Activated CD8-positive, alpha-beta memory T cell treated with anti-CD3 and anti-CD28 coated beads for 36 hours (primary cell): Measurements from ENCODE around the gene MTF2. TPM values are rescaled to one million over a fixed set of nuclear protein-coding genes. Genes with fewer than 3 reads are reported as not detected.
"Not testable (repeated sequence)": the region's sequence is repeated elsewhere in the genome, so short reads cannot be mapped to it uniquely, and the experiment has no call there.

Experiments
- CTCF ChIA-PET: fragments of 350-600 bp; sonication (Branson Sonifier 250); formaldehyde crosslinking; loops from one replicate; lab custom pipeline; 2021; ENCODE audit warnings: antibody characterized with exemption; lab: Charles Lee
- POLR2A ChIA-PET: fragments of 350-600 bp; sonication (Branson Sonifier 250); formaldehyde crosslinking; loops from one replicate; lab custom pipeline; 2021; ENCODE audit warnings: antibody characterized with exemption; lab: Charles Lee
- total RNA-seq, 2 experiments: library from RNA; stranded (reverse); gene quantifications; one replicate each; pipeline ENCODE4 v1.2.3, GENCODE V29; 2021

MTF2 gene
- total RNA-seq, 2 experiments from 2014 or later: 49.9 to 51.7 TPM

DNA sequence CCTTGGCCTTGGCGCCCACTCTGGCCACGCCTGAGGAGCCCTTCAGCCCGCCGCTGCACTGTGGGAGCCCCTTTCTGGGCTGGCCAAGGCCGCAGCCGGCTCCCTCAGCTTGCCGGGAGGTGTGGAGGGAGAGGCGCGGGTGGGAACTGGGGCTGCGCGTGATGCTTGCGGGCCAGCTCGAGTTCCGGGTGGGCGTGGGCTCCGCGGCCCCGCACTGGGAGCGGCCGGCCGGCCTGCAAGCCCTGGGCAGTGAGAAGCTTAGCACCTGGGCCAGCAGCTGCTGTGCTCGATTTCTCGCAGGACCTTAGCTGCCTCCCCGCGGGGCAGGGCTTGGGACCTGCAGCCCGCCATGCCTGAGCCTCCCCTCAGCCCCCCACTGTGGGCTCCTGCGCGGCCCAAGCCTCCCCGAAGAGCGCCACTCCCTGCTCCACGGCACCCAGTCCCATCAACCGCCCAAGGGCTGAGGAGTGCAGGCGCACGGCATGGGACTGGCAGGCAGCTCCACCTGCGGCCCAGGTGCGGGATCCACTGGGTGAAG is 91.1 kb downstream of the MTF2 start:
- CTCF ChIA-PET: not testable (repeated sequence)

DNA sequence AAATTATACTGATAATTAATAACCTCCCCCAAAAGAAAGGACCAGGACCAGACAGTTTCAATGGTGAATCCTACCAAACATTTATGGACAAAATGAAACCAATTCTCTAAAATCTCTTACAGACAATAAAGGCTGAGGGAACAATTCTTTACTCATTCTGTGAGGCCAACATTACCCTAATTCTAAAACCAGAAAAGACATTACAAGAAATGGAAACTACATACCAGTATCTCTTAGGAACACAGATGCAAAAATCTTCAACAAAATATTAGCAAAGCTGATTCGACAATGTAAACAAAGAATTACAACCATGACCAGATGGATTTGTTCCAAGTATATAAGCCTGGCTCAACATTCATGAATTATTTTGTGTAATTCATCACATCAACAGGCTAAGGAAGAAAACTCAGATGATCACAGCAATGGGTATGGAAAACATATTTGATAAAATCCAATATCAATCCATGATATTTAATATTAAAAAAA is 92.5 kb downstream of the MTF2 start:
- POLR2A ChIA-PET: no interaction called here
- CTCF ChIA-PET: no interaction called here

More for the DNA sequence above, 91.1 kb downstream of the MTF2 start:
- POLR2A ChIA-PET: interaction anchor here (0.6 kb wide), 1 partner anchor 9 kb away, joined by 3 read pairs; no protein-coding TSS in a partner anchor

DNA sequence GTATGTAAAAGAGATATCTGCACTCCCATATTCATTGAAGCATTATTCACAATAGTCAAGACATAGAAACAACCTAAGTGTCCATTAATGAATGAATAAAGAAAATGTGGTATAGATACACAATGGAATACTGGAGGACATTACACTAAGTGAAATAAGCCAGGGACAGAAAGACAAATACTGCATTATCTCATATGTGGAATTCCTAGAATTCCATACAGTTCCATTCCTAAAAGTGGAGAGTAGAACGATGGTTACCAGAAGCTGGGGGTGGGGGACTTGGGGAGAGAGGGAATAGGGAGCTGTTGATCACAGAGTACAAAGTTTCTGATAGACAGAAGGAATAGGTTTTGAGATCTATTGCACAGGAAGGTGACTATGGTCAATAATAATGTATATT is 93.7 kb downstream of the MTF2 start:
- POLR2A ChIA-PET: no interaction called here
- CTCF ChIA-PET: interaction anchor here (0.6 kb wide), 1 partner anchor 586 kb away, joined by 3 read pairs; no protein-coding TSS in a partner anchor

DNA sequence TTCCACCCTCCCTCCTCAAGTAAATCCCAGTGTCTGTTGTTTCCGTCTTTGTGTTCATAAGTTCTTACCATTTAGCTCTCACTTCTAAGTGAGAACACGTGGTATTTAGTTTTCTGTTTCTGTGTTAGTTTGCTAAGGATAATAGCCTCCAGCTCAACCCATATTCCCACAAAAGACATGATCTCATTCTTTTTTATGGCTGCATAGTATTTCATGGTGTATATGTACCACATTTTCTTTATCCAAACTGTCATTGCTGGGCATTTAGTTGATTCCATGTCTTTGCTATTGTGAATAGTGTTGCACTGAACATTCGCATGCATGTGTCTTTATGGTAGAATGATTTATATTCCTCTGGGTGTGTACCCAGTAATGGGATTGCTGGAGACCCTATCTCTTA is 95.6 kb downstream of the MTF2 start:
- CTCF ChIA-PET, POLR2A ChIA-PET: not testable (repeated sequence)

DNA sequence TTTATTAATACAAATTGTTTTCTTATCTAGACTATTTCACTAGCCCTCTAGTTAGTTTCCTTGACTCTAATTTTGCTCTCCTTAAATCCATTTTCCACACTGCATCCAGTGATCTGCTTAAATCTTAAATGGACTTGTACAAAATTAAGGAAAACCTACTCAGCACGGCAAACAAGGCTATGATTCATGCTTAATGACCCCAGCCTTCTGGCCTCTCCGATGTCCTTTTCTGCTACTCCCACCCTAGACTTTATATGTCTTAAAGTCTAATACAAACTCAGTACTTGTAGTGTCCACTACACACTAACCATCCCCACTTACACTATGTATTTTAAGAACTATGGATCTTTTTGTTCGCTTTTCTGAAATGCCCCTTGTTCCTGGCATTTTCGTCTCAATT is 98.9 kb downstream of the MTF2 start:
- ChIA-PET CTCF (no interaction called here), POLR2A (no interaction called here)

DNA sequence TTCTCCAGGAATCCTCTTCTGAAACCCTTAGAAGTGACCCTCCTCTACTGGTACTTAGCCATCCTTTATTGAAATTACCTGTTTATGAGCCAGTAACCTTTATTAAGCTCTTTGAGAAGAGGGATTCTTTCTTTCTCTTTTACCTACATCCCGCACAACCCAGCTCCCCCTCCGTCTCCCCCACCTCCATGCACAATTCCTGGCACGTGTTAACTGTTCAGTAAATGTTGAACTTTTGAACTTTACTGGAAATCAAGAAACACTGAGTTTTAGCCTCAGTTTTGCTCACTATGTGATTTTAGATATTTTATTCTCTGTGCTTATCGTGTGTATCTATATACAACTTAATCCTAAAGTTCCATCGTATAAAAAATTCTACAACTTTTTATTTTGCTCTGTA is 99.3 kb downstream of the MTF2 start:
- POLR2A ChIA-PET: interaction anchor here (0.7 kb wide), 1 partner anchor 8 kb away, joined by 3 read pairs; no protein-coding TSS in a partner anchor
- CTCF ChIA-PET: no interaction called here

DNA sequence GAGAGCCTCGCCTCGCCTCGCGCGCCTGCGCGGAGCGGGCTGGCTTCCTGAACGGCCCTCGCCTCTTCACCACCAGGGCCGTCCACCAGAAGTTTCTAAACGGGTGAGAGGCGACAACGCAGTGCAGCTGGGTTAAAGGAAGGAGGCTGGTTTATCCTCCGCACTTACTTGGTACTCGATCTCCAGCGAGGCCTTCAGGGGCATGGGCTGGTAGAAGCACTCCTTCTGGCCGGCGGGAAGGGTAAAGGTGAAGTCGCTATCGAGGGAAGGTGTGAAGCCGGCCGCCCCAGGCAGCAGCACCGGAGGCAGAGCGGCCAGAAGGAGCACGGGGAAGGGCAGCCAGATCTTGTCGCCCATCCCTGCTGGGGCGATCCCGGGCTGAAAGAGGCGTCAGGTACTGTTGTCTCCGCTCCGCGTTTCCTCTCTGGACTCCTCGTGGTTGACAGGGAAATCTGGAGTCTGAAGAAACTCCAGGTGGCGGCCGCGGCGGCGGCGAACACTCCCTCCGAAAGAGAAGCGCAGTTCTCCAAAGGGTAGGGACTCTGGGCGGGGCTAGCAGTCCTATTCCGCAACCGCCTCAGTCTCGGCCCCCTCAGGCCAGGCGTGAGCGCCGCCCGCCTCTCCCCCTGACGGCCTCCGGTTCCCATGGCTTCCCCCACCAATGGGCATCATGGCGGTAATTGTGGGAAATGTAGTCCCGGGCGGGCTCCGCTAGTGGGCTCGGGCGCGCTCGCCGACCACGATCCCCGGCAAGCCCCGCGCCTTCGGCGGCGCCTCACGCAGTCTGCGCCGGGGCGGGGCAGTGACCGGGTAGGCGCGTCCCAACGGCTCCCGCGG is 101.0 kb downstream of the MTF2 start, which contains the start of gene TMED5:
Gene TMED5, minus strand, starts transcription at position 528 of the 837 bp plus-strand sequence. Its CDS starts 171 bp downstream, at position 357.
- CTCF ChIA-PET: no interaction called here

DNA sequence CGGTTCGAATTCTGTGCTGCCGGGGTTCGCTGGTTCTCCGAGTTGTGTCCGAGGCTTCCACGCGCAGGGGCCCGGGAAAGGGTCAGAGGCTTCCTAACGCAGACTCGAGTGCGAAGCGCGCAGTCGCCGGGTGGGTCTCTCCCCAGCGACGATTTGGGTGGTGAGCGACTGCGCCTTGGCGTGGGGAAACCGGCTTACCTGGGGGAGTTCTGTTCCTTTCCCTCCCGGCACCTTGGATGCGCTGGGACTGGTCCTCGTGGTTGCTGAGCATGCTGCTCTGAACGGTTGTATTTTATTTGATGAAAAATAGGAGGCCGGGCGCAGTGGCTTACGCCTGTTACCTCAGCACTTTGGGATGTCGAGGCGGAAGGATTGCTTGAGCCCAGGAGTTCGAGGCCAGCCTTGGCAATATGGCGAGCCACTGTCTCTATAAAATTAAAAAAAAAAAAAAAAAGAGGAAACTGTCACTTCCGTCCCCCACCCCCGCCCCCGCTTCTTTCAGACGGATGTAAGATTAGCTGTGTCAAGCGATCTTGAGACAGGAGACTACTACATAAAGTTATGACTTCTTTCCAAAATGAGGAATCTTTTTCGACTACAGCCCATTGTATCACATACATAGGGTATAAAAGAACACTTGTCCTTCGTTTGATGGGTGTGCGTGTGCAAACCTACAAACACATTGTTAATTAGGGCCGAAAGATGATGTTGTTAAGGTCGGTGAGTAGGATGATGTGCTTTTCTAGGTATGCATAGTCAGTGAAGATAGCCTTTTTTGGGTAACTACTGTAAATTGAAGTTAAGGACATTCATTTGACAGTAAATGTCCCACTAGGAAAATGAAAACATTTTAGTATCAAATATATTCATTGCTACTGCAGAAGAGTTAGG is 101.9 kb downstream of the MTF2 start, which contains the start of gene CCDC18:
Gene CCDC18, plus strand, starts transcription at position 2 of the 891 bp plus-strand sequence. CDS start 2,638 bp downstream, outside the sequence.
- ChIA-PET POLR2A (interaction anchor here (0.6 to 0.7 kb wide), 4 partner anchors 12 to 661 kb away, joined by 3 to 4 read pairs (median 3); no protein-coding TSS in a partner anchor), CTCF (no interaction called here)

More for the DNA sequence above, 101.0 kb downstream of the MTF2 start, which contains the start of gene TMED5:
- POLR2A ChIA-PET: interaction anchor here (0.8 kb wide), 1 partner anchor 173 kb away, joined by 3 read pairs; no protein-coding TSS in a partner anchor

DNA sequence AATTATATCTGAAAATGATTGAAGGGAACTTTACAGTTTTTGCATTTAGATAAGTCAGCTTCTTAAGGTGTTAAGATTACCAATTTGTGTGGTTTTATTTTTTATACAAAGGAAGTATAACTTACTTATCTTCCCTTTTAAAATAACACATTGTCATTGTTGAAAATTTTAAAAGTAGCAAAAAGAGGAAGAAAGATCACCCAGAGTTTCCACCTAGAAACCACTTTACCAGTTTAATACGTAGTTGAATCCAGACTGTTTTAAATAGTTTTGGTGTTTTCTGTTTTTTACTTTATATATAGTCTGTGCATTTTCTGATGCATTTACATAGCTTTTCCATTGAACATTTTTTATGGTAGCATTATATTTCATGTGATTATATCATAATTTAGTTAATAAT is 107.6 kb downstream of the MTF2 start:
- ChIA-PET CTCF (no interaction called here), POLR2A (no interaction called here)

Other genes with a start within 250 kb of the MTF2 start
- gene RPL5, start 247.2 kb upstream of the MTF2 start, total RNA-seq: 1,000 to 10,000 TPM; 1,483 to 1,514 TPM
- gene DIPK1A, start 117.8 kb upstream of the MTF2 start, total RNA-seq: 10 to 100 TPM; 10.2 to 11.9 TPM
- 10 to 100 TPM; 38.1 to 41.6 TPM for gene TMED5, start 101.1 kb downstream of the MTF2 start, total RNA-seq
- 10 to 100 TPM; 13.5 to 14.2 TPM for gene CCDC18, start 101.4 kb downstream of the MTF2 start, total RNA-seq